Jurkat, Clone E6-1 (cell line): ENCODE results near the gene SLC26A2.
A peak's percentile ranks its signal among the peaks of the same experiment; 100 is the strongest.

Experiments used
- DNase-seq: peaks from one replicate; pipeline ENCODE4 v3.0.0-alpha.2; 2011; ENCODE audit warnings: low read depth, low spot score
- H3K4me3 ChIP-seq: 2 replicates; pipeline ENCODE4 v1.5.1; 2011; ENCODE audit warnings: mild to moderate bottlenecking, low read length, control low read depth, moderate library complexity

The SLC26A2 gene

GRCh38 chr5:149957855-149958254 is 2.7 kb upstream of the SLC26A2 start:
- DNase-seq, result no peak
- H3K4me3 ChIP-seq, result no peak overlapping the region

- DNase-seq, result peak; percentile 42
- peak overlapping the region; percentile 73 for H3K4me3 ChIP-seq
Observed at GRCh38 chr5:149959406-149960236, 937 bp upstream of the SLC26A2 start.

GRCh38 chr5:149961186-149961685 is 678 bp downstream of the SLC26A2 start:
- peak overlapping the region; percentile 73 for H3K4me3 ChIP-seq
- DNase-seq, result no peak

GRCh38 chr5:149961957-149962409 is 1.4 kb downstream of the SLC26A2 start:
- no peak overlapping the region for H3K4me3 ChIP-seq
- no peak for DNase-seq

DNA sequence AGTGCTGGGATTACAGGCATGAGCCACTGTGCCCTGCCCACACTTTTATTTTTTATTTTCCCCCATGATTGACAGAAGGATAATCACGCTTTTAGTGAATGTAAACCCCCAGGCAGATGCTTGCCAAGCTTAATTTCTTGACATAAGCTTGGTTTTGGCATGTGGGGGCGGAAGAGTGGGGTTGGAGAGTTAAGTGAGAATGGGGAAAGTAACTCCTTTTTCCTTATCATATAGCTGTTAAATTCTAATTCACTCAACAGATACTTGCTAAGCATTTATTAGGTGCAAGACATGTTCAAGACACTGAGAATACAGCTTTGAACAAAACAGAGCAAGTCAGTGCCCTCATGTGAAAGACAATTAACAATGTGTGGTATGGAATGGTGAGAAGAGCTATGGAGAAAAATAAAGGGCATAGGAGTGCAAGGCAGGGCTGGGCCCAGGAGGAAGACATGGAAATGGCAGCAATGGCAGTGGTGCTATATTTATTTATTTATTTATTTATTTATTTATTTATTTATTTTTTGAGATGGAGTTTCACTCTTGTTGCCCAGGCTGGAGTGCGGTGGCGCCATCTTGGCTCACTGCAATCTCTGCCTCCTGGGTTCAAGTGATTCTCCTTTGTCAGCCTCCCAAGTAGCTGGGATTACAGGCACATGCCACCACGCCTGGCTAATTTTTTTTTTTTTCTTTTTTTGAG is 2.2 kb downstream of the SLC26A2 start:
- no peak overlapping the region for H3K4me3 ChIP-seq
- no peak for DNase-seq

DNA sequence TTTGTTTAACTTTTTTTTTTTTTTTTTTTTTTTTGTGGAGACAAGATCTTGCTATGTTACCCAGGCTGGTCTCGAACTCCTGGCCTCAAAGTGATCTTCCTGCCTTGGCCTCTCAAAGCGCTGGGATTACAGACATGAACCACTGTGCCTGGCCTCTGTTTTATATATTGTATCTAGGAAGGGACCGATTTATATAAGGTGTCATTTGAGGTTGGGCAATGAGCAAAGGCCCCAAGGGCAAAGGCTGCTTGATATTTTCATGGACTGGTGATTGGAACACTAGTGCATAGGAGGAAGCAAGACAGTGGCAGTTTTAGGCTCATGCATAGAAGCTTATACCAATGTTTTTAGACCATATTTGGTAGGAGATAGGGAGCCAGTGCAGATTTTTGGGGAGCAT is 3.2 kb downstream of the SLC26A2 start:
- no peak for DNase-seq
- no peak overlapping the region for H3K4me3 ChIP-seq

DNA sequence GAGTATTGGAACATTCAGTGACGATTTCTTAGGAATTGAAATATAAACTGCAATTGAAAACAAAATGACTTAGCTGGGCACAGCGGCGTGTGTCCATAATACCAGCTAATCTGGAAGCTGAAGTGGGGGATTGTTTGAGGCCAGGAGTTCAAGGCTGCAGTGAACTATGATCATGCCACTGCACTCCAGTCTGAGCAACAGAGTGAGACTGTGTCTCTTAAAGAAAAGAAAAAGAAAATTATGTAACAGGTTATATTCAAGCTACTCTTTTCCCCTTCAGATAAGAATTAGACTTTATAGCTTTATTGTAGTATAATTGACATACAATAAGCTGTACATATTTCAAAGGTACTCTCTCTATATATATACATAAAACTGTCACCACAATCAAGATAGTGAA is 6.4 kb downstream of the SLC26A2 start:
- no peak overlapping the region for H3K4me3 ChIP-seq
- no peak for DNase-seq

DNA sequence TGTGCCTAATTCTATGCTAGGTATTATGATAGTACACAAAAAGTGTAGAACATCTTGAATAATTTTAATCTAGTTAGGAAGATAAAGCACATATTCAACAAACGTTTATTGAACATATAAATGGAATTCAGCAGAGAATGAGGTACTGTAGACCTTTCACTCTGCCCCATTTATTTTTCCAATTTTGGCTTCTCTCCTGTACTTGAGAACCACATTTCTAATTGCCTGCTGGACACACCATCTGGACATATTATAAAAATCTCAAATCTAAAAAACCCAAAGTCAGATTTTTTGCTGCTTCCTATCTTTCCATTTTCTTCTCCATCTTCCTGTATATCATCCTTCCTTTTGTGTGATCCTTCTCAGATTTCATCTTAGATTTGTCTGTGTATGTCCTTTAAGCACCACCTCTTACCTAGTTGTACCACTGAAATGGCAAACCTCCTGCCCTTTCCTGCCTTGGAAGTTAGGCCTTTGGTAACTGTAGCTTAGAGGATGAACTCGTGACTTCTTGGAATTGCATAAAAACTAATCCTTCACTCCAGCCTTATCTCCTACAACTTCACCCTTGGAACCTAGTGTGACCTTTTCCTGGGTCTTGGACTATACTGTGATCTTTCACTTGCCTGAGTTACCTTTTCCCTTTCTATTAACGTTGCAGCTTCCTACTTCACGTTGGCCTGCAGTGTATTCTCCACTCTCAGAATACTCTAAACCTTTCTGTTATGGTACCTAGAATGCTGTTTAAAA is 8.8 kb downstream of the SLC26A2 start:
- no peak for DNase-seq
- H3K4me3 ChIP-seq, result no peak overlapping the region

DNA sequence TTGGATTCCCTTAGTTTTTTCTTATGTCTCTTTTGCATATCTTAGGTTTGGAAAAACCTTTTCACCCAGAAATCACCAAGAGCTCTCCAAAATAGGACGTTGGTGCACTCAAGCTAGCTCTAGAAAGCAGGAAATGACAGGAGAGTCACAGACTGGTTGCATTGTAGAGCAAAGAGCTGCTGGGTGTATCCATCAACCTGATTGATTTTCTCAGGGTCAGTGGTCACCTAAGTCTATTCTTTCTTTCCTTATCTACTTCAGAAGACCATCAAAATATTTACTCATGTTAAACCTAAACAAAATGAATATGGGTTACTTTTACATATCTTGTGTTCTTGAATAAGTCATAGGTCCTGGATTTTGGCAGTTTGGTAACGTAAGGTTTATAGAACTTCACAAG is 14.9 kb downstream of the SLC26A2 start:
- H3K4me3 ChIP-seq, result no peak overlapping the region
- no peak for DNase-seq

DNA sequence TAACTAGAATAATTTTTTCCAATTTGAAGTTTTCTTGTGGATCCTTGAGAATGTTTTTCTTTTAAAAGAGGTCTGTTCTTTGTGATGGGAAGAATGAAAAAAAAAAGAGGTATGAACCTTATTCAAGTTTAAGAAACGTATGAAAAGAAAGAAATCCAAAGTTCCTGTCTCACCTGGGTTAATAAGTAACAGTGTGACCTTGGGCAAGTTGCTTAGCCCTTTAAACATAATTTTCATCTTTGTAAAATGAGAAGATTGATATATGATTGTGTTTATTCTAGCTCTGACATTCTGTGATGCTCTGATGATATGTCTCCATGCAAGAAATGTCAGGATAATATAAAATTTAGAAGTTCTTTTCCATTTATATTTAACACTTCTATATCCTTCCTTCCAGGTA is 19.3 kb downstream of the SLC26A2 start:
- H3K4me3 ChIP-seq, result no peak overlapping the region

GRCh38 chr5:149981206-149981605 is 20.6 kb downstream of the SLC26A2 start:
- DNase-seq, result no peak
- H3K4me3 ChIP-seq, result no peak overlapping the region

More for the DNA sequence above, 19.3 kb downstream of the SLC26A2 start:
- DNase-seq, result no peak

GRCh38 chr5:149982505-149982904 is 21.9 kb downstream of the SLC26A2 start:
- DNase-seq, result no peak
- H3K4me3 ChIP-seq, result no peak overlapping the region

DNA sequence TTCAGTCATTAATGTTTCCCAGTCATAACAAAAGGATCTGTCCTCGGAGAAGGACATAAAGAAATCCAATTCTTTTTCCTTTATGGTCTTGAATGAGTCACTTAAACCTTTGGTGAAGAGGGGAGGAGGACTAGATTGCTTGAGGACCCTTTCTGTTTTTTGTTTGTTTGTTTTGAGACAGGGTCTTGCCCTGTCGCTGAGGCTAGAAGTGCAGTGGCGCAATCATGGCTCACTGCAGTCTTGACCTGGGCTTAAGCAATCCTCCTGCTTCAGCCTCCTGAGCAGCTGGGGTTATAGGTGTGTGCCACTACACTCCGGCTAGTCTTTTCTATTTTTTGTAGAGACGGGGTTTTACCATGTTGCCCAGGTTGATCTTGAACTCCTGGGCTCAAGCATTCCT is 27.6 kb downstream of the SLC26A2 start:
- no peak for DNase-seq
- no peak overlapping the region for H3K4me3 ChIP-seq

DNA sequence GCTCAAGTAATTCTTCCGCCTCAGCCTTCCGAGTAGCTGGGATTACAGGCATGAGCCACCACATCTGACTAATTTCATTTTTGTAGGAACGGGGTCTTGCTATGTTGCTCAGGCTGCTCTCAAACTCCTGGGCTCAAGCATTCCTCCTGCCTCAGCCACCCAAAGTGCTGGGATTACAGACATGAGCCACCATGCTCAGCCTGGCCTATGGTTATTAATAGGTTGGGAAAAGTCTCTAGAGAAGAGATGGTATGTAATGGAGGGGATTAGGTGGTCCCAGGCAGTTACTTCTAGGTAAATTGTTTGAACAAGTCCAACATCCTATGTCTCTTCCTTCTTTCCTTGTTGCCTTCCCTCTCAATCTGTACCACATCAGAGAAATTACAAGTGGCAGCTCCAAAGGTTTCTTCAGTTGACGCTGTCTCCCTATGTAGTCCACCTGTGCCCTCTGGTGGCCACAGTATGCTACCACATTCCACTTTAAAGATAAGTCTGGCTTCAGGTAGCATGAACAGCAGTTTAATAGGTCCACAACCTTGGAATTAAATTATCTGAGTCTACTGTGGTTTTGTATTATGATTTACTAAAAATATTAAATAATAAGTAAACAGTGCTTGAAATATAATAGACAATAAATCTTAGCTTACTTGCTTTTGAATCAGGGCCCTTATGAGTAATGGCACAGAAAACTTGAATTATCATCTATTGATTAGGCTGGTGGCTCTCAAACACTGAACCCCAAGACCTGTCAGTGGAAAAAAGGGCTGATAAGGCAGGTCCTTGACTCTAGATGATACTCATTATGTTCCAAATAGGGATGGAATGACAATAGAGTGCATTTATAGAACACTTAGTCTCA is 30.2 kb downstream of the SLC26A2 start:
- DNase-seq, result peak; percentile 59

GRCh38 chr5:149993471-149993870 is 32.9 kb downstream of the SLC26A2 start:
- H3K4me3 ChIP-seq, result no peak overlapping the region
- DNase-seq, result no peak

More for the DNA sequence above, 30.2 kb downstream of the SLC26A2 start:
- no peak overlapping the region for H3K4me3 ChIP-seq

- no peak for DNase-seq
- H3K4me3 ChIP-seq, result no peak overlapping the region
Observed at GRCh38 chr5:149995385-149996204, 35.0 kb downstream of the SLC26A2 start.

- DNase-seq, result no peak
- H3K4me3 ChIP-seq, result no peak overlapping the region
Observed at GRCh38 chr5:149996205-149996890, 35.8 kb downstream of the SLC26A2 start.
